DOHH2 (cell line): ENCODE results near the gene GPX5.
"Not testable (repeated sequence)": the region's sequence is repeated elsewhere in the genome, so short reads cannot be mapped to it uniquely, and the experiment has no call there.

ENCODE experiments used
- H3F3A ChIP-seq: fragments of 200-600 bp; sonication (generic), shearing (Covaris generic); 2 replicates; pipeline ENCODE4 v1.6.0; 2016; ENCODE audit warnings: antibody characterized with exemption, mild to moderate bottlenecking; ENCODE audit not compliant: control insufficient read depth, insufficient read depth
- H3K27ac ChIP-seq: fragments of 200-600 bp; sonication (generic); 2 replicates; pipeline ENCODE4 v1.5.1; 2014; ENCODE audit warnings: low read depth, mild to moderate bottlenecking, low read length, moderate library complexity
- H3K27me3 ChIP-seq: fragments of 200-600 bp; sonication (generic); 2 replicates; pipeline ENCODE4 v1.6.1; 2014; ENCODE audit warnings: mild to moderate bottlenecking, low read length, mixed read lengths; ENCODE audit not compliant: control insufficient read depth
- H3K36me3 ChIP-seq: fragments of 200-600 bp; sonication (generic); 2 replicates; pipeline ENCODE4 v1.6.1; 2014; ENCODE audit warnings: mild to moderate bottlenecking, low read length, moderate library complexity, mixed read lengths; ENCODE audit not compliant: control insufficient read depth
- H3K4me1 ChIP-seq: fragments of 200-600 bp; sonication (generic); 2 replicates; pipeline ENCODE4 v1.6.1; 2014; ENCODE audit warnings: mild to moderate bottlenecking, low read length, mixed read lengths; ENCODE audit not compliant: control insufficient read depth
- H3K4me2 ChIP-seq: fragments of 200-600 bp; sonication (generic); 2 replicates; pipeline ENCODE4 v1.6.0; 2014; ENCODE audit warnings: mild to moderate bottlenecking, low read length, moderate library complexity
- H3K4me3 ChIP-seq: fragments of 200-600 bp; sonication (generic); 2 replicates; pipeline ENCODE4 v1.5.1; 2014; ENCODE audit warnings: mild to moderate bottlenecking, low read length, mixed read lengths
- H3K79me2 ChIP-seq: fragments of 200-600 bp; sonication (generic); 2 replicates; pipeline ENCODE4 v1.6.1; 2014; ENCODE audit warnings: mild to moderate bottlenecking, low read length, mixed read lengths; ENCODE audit not compliant: control insufficient read depth
- H3K9me2 ChIP-seq: fragments of 200-600 bp; sonication (generic); replicated peaks from 2 replicates; pipeline ENCODE4 v1.6.1; 2014; ENCODE audit warnings: mild to moderate bottlenecking, low read length, mixed read lengths; ENCODE audit not compliant: control insufficient read depth
- H3K9me3 ChIP-seq: fragments of 200-600 bp; sonication (generic); 2 replicates; pipeline ENCODE4 v1.6.1; 2014; ENCODE audit warnings: antibody characterized with exemption, low read length, mixed read lengths; ENCODE audit not compliant: control insufficient read depth, insufficient read depth
- H4K20me1 ChIP-seq: fragments of 200-600 bp; sonication (generic); 2 replicates; pipeline ENCODE4 v1.6.0; 2014; ENCODE audit warnings: low read depth, mild to moderate bottlenecking, antibody characterized with exemption, low read length, moderate library complexity; ENCODE audit not compliant: control insufficient read depth, insufficient read depth
- EZH2phosphoT487 ChIP-seq: fragments of 200-600 bp; sonication (generic); IDR thresholded peaks from 2 replicates; pipeline ENCODE4 v1.6.1; 2017; ENCODE audit warnings: borderline replicate concordance, mild to moderate bottlenecking, antibody characterized with exemption, low read length, moderate library complexity, mixed read lengths
- TF ChIP-seq, protein P1 (sequence below): fragments of 200-600 bp; sonication (generic); IDR thresholded peaks from one replicate; pipeline ENCODE4 v1.5.1; 2014; ENCODE audit warnings: antibody characterized with exemption, mild to moderate bottlenecking, low read depth, low read length; ENCODE audit not compliant: poor library complexity, severe bottlenecking

The GPX5 gene

DNA sequence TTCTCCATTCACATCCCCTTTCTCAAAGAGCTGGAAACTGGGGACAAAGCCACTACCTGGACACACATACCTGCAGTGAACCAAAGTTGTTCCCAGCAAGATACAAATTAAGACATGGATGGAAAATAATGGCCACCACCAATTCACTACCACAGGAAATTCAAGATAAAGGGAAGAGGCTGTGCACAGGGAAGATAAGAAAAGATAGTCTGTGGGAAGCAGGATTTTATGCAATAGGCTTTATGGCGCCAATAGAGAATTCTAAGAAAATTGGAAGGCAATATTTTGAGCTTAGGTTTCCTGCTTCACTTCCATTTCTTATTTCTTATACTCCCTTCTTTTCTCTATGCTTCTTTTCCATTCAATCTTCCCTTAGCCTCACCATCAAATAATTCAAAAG lies 19.9 kb upstream of the GPX5 start:
- no peaks in the 10 kb centered on the region for H3K4me1 ChIP-seq
- no peaks in the 10 kb centered on the region for H3K9me2 ChIP-seq
- H3K27ac ChIP-seq, result no peak overlapping the region
- H3K9me3 ChIP-seq, result no peaks in the 10 kb centered on the region
- no peak for TF ChIP-seq EZH2phosphoT487
- TF ChIP-seq, protein P1, sequence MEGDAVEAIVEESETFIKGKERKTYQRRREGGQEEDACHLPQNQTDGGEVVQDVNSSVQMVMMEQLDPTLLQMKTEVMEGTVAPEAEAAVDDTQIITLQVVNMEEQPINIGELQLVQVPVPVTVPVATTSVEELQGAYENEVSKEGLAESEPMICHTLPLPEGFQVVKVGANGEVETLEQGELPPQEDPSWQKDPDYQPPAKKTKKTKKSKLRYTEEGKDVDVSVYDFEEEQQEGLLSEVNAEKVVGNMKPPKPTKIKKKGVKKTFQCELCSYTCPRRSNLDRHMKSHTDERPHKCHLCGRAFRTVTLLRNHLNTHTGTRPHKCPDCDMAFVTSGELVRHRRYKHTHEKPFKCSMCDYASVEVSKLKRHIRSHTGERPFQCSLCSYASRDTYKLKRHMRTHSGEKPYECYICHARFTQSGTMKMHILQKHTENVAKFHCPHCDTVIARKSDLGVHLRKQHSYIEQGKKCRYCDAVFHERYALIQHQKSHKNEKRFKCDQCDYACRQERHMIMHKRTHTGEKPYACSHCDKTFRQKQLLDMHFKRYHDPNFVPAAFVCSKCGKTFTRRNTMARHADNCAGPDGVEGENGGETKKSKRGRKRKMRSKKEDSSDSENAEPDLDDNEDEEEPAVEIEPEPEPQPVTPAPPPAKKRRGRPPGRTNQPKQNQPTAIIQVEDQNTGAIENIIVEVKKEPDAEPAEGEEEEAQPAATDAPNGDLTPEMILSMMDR, result no peak
- H3F3A ChIP-seq, result no peaks in the 10 kb centered on the region
- H3K4me2 ChIP-seq, result no peak overlapping the region
- no peak overlapping the region for H3K4me3 ChIP-seq
- H4K20me1 ChIP-seq, result no peaks in the 10 kb centered on the region
- no peaks in the 10 kb centered on the region for H3K79me2 ChIP-seq
- H3K27me3 ChIP-seq, result peaks cover 34% of the 10 kb centered on the region
- H3K36me3 ChIP-seq, result no peaks in the 10 kb centered on the region

DNA sequence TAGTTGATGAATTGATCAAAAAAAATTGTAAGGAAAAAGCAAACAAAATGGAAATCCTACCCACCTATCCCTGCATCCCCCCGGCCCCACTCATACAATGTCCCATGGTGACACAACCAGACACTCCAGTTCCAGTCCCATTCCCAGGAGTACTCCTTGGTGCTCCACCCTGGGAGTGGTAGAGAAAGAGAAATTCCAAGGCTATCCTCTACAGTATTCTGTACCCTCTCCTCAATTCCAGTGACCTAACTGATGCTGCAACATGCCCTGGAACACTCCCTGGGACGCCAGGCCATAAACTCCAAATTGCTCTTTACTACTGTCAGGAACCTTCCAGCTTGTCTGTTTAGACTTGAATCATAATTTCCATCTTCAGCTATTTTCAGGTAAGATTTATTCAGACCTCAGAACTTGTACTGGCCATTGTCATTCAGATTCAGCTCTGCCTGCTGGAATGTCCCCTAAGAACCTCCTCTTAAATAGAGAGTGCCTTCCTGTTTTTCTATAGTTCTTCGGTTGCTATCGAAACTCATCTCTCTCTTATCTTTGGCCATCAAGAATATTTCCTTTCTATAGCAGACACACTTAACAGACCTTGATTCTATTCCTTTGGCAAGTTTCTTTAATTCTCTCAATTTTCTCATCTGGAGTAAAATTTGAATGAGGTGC lies 18.7 kb upstream of the GPX5 start:
- no peaks in the 10 kb centered on the region for H3K4me1 ChIP-seq
- H4K20me1 ChIP-seq, result no peaks in the 10 kb centered on the region
- peaks cover 34% of the 10 kb centered on the region for H3K27me3 ChIP-seq
- H3K79me2 ChIP-seq, result no peaks in the 10 kb centered on the region
- no peak overlapping the region for H3K4me3 ChIP-seq
- H3F3A ChIP-seq, result no peaks in the 10 kb centered on the region
- no peaks in the 10 kb centered on the region for H3K9me3 ChIP-seq
- TF ChIP-seq, protein P1, result no peak
- no peak for TF ChIP-seq EZH2phosphoT487
- no peak overlapping the region for H3K27ac ChIP-seq
- H3K36me3 ChIP-seq, result no peaks in the 10 kb centered on the region
- no peak overlapping the region for H3K4me2 ChIP-seq
- no peaks in the 10 kb centered on the region for H3K9me2 ChIP-seq

DNA sequence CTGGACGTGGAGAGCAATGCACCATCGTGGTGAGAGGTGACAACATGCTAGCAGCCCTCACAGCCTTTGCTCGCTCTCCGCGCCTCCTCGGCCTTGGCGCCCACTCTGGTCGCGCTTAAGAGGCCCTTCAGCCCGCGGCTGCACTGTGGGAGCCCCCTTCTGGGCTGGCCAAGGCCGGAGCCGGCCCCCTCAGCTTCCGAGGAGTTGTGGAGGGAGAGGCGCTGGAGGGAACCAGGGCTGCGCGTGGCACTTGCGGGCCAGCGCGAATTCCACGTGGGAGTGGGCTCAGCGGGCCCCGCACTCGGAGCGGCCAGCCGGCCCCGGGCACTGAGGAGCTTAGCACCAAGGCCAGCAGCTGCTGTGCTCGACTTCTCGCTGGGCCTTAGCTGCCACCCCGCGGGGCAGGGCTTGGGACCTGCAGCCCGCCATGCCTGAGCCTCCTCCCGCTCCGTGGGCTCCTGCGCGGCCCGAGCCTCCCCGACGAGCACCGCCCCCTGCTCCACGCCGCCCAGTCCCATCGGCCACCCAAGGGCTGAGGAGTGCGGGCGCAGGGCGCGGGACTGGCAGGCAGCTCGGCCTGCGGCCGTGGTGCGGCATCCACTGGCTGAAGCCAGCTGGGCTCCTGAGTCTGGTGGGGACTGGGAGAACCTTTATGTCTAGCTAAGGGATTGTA lies 13.9 kb upstream of the GPX5 start:
- no peaks in the 10 kb centered on the region for H3K4me1 ChIP-seq
- H3K9me2 ChIP-seq, result no peaks in the 10 kb centered on the region
- no peak overlapping the region for H3K4me2 ChIP-seq
- H3K27ac ChIP-seq, result no peak overlapping the region
- H3K27me3 ChIP-seq, result peaks cover 15% of the 10 kb centered on the region
- no peaks in the 10 kb centered on the region for H3K9me3 ChIP-seq
- TF ChIP-seq, protein P1, result no peak
- TF ChIP-seq EZH2phosphoT487, result no peak
- no peaks in the 10 kb centered on the region for H3K79me2 ChIP-seq
- H3K4me3 ChIP-seq, result no peak overlapping the region
- no peaks in the 10 kb centered on the region for H4K20me1 ChIP-seq
- no peaks in the 10 kb centered on the region for H3K36me3 ChIP-seq
- no peaks in the 10 kb centered on the region for H3F3A ChIP-seq

DNA sequence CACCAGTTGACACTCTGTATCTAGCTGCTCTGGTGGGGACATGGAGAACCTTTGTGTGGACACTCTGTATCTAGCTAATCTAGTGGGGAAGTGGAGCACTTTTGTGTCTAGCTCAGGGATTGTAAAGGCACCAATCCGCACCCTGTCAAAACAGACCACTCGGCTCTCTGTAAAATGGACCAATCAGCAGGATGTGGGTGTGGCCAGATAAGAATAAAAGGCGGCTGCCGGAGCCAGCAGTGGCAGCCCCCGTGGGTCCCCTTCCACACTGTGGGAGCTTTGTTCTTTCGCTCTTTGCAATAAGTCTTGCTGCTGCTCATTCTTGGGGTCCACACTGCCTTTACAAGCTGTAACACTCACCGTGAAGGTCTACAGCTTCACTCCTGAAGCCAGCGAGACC lies 13.3 kb upstream of the GPX5 start:
- H3K4me3 ChIP-seq, H3K79me2 ChIP-seq, H4K20me1 ChIP-seq, H3K4me2 ChIP-seq, H3K9me3 ChIP-seq, H3F3A ChIP-seq, H3K4me1 ChIP-seq, H3K27ac ChIP-seq, H3K9me2 ChIP-seq, H3K36me3 ChIP-seq: not testable (repeated sequence)
- H3K27me3 ChIP-seq, result peaks cover 11% of the 10 kb centered on the region
